Keratinocyte (primary cell): ENCODE data around the gene ARPC5L.

ENCODE experiments used
- EZH2 ChIP-seq: IDR thresholded peaks from one replicate; pipeline ENCODE4 v1.6.1; 2012; ENCODE audit warnings: inconsistent platforms, mild to moderate bottlenecking, low read length, moderate library complexity
- TF ChIP-seq, protein P1 (sequence below), 3 experiments: IDR thresholded peaks in 1 of 3; conservative IDR thresholded peaks in 1 of 3; optimal IDR thresholded peaks in 1 of 3; 2 replicates in 2 of 3; 3 replicates in 1 of 3; pipeline versions ENCODE3 to v1.5.1; 2011; ENCODE audit warnings: low read length in 3 of 3, mild to moderate bottlenecking in 3 of 3, moderate library complexity in 2 of 3, control low read depth in 1 of 3, inconsistent platforms in 1 of 3; ENCODE audit not compliant: insufficient read depth in 2 of 3; ENCODE audit errors: extremely low read depth in 1 of 3

DNA sequence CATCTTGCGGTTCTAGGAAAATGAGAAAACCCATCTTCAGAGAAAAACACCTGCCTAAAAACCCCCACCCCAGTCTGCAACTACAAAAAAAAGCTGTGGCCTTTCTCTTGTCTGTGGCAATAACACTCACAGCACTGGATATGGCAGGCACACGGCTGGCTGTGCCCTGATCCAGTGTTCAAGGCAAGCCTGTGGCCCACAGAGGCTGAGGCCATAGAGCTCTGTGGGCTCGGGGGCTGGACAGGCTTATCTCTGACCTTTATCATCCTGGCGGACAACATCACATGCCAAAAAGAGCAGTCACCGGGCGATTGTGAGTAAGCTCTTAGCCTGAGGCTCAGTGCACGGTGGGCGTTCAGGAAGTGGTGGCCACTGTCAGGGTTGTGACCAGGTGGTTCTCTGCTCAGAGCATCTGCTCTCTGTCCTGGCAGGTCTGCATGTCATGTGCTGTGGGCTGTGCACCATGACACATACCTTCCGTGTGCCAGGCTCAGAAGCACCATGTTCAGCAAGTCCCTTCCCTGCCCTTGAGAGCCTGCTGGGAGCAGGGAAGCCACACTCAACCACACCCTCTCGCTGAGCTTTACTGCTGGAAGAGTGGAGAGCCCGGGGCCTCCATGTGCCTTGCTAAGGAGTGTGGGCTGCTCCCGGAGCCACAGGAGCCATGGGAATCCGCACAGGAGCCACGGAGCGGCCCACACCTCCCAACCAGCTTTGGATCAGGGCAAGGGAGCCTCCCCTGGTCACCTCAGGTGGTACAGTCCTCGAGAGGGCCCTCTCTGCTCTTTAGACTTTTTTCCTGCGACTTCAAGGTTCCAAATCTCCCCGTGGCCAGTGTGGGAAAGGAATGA lies 43.3 kb upstream of the ARPC5L start:
- TF ChIP-seq, protein P1, sequence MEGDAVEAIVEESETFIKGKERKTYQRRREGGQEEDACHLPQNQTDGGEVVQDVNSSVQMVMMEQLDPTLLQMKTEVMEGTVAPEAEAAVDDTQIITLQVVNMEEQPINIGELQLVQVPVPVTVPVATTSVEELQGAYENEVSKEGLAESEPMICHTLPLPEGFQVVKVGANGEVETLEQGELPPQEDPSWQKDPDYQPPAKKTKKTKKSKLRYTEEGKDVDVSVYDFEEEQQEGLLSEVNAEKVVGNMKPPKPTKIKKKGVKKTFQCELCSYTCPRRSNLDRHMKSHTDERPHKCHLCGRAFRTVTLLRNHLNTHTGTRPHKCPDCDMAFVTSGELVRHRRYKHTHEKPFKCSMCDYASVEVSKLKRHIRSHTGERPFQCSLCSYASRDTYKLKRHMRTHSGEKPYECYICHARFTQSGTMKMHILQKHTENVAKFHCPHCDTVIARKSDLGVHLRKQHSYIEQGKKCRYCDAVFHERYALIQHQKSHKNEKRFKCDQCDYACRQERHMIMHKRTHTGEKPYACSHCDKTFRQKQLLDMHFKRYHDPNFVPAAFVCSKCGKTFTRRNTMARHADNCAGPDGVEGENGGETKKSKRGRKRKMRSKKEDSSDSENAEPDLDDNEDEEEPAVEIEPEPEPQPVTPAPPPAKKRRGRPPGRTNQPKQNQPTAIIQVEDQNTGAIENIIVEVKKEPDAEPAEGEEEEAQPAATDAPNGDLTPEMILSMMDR (optimal IDR thresholded peaks at IDR 0.05 in 1 of 3, IDR thresholded peaks at IDR 0.05 in 1 of 3, conservative IDR thresholded peaks at IDR 0.05 in 1 of 3; ENCODE audit: extremely low read depth in 1 of 3, insufficient read depth in 2 of 3, low read length in 3 of 3) = peak in 2 of 3 experiments; percentile 8 to 9
- TF ChIP-seq EZH2 = no peak
